ENCODE results near the gene GCC1.

The GCC1 gene, protein sequence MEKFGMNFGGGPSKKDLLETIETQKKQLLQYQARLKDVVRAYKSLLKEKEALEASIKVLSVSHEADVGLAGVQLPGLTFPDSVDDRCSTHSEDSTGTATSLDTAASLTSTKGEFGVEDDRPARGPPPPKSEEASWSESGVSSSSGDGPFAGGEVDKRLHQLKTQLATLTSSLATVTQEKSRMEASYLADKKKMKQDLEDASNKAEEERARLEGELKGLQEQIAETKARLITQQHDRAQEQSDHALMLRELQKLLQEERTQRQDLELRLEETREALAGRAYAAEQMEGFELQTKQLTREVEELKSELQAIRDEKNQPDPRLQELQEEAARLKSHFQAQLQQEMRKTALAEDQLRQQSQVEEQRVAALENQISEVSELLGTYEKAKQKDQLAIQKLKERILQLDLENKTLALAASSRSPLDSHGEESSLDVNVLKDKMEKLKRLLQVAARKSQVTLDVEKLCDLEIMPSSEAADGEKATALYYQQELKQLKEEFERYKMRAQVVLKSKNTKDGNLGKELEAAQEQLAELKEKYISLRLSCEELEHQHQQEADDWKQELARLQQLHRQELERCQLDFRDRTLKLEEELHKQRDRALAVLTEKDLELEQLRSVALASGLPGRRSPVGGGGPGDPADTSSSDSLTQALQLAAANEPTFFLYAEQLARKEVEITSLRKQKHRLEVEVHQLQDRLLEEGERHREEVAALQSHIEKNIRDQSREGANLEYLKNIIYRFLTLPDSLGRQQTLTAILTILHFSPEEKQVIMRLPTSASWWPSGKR

DNA sequence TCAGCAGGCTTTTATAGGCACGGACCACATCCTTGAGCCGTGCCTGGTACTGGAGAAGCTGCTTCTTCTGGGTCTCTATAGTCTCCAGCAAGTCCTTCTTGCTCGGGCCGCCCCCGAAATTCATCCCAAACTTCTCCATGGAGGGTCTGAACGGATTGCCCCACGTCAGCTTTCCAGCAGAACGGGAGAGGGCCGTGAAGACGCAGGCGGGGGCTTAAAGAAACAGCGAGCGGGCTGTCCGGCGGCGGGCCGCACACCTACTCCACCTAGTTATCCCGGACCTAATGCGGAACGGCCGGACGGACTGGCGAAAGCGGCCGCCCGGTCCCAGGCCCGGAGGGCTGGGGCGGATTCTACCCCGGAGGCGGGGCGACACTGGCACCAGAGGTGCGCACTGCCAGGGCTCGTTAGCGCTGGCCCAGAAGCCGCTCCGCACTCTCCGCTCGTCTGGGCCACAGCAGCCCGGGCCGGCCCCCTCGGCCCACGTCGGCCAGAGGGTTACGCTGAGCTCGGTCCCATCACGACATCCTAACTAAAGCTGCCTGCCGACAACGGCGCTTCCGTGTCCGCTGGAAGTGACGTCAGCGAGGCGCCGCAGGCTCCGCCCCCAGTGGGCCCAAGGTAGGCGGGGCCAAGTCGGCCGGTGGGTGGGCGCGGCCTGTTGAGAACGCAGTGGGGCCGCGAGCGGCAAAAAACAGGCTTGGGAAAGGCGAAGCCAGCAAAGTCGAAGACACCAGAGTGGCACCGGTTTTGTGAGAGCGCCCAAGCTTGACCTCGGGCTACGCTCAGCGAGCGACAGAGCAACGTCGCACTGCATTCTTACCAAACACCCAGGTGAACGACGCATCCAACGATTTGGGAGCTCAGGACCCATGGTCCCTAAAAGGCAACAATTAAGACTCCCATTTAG, at the start of gene GCC1:
TSS of gene GCC1 (minus strand) at position 553 of the 910 bp plus-strand sequence. CDS start at position 139, 414 bp downstream.
- peak; percentile 95 for DNase-seq (ENCODE audit: low spot score)

DNA sequence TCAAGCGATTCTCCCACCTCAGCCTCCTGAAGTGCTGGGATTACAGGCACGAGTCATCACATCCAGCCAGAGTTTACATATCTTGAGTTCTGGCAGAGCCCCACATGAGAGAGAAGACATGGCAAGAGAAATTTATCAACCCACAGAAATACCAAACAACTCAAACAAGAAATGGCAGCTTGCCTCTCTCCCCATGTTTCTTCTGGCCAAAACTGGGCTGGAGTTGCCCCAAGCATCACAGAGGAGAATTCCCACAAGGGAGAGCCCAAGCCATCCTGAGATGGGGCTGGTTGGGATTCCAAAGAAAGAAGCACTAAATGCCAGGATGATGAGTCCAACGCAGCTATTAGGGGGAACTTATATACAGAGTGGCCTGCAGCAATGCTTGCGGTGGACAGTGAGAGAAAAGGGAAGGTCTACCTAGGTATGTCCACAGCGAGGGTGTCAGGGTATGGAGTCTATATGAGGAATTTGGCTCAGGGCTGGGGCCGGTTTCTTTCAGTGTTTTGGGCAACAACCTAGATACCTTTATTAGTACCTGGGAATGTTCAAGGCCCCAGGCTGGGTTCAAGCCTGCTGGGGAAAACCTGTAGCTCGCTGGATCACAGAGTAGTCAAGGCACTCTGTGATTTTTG, 47.0 kb upstream of the GCC1 start:
- DNase-seq (ENCODE audit: low spot score) = peak; percentile 81

DNA sequence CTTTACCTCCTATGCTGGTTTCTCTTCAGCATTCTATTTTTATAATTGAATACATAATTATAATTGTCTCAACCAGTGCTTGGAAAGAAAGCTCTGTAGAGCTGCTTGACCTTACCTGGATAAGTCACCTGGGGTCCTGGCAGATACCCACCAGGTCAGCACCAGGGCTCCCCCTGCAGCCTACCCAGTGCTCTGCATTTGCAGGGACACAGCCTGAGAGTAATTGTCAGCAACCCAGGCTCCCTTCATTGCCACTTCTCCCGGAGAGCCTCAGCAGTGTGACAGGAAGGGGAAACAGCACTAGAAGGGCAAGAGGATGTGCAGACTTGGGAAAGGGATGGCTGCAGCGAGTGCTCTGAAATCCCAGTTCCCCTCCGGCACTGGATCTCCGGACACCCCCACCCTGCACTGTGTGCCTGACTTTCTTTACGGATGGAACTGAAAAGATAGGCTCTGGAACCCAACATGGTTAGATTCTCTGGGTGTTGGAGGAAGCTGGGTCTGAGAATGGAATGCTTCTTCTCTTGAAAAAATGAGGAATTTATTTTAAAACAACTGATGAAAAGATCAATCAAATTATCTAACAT, 44.0 kb upstream of the GCC1 start:
- no peak for DNase-seq (ENCODE audit: low spot score)

DNA sequence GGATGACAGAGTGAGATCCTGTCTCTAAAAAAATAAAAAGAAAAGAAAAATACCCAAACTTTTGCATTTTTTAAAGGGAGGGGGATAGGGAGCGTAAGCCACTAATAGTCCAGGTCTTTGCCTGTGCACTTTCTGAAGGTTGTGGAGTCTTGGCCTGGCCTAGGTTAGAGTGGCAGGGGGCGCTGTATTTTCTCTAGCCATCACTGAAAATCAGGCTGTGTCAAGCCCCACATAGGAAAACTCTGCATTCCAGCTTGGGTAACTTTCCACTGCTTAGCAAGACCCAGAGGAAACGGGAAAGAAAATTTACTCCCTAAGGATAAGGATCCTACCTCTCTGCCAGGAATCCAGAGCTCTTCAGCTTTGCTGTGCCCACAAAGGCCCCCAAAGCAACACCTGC, 43.0 kb upstream of the GCC1 start:
- no peak for DNase-seq (ENCODE audit: low spot score)

DNA sequence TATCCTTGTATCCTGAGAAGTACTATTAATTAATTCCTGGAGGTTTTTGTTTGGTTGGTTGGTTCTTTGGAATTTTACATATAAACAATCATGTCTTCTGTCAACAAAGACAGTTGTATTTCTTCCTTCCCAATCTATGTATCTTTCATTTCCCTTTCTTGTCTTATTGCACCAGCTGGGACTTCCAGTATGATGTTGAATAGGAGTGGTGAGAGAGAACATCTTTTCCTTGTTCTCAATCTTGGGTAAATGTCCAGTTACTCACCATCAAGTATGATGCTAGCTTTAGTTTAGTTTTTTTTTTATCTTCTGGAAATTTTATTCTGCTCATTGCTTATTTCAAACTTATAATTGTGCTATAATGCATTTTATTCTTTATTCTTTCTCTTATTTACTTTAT, 39.9 kb upstream of the GCC1 start:
- no peak for DNase-seq (ENCODE audit: low spot score)

DNA sequence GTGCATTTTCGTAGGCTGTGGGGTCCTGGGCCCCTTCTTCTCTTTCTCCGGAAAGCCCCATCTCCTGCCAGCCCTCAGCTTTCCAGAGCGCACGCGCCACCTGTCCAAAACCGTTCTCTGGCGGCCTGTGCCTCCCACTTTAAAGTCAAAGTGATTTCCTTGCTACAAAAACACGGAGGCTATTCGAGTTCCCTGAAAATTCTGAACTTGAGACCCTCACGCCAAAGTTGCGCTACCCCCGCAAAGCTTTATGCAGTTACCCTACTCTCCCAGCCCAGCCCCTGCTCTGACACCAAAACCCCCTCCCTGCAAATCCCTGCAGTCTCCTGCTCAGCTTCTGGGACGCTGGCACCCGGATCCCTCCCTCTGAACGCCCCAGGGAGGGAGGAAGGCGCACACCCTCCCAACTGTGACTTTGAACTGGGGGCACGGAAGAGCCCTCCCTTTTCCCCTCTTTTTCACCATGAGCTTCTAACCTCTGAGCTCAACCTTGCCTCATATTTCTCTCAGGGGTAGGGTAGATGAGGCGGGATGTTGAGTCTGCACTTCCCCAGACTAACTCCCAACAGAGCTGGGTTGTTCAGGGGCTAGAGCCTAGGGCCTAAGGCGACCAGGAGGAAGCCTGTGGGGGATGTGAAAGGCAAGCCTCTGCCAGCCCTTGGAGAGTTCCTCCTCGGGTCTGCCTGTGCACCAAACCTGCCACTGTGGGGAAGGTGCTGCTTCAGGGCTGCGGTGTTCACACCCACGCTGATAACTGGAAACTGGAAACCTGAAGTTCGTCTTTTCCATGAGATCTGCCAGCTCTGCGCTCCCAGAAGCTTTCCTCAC, 35.2 kb upstream of the GCC1 start:
- DNase-seq (ENCODE audit: low spot score) = no peak

DNA sequence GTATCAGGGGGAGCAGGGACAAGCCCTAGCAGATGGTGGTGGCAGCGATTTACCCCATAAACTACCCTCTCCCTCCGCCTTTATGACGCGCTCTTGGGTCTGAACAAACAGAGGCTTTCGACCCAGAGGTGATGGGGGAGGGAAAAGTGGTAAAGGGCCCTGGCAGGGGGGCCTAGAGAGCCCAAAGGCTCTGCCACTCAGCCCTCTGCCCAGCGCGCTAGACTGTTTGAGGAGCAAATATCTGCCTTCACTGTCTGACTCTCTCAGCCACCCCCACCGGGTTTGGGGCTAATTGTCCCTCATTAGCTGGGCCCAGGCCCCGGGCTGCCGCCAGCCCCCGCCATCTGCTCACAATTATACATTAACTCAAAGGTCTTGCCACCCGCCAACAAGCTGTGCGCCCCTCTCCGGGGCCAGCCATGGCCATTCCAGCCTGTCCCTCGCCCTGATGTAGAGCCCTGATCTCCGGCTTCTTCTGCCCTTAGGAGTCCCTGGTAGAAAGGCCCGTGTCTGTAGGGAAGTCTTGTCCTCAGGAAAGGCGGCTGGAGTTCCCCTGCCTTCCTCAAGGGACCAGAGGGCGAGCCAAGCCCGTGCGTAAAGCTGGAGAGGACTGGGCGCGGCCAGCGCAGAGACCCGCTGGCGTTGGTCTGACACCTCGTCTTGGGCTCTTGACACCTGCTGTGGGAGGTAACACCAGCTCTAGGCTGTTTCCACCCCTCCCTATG, 34.4 kb upstream of the GCC1 start:
- no peak for DNase-seq (ENCODE audit: low spot score)

DNA sequence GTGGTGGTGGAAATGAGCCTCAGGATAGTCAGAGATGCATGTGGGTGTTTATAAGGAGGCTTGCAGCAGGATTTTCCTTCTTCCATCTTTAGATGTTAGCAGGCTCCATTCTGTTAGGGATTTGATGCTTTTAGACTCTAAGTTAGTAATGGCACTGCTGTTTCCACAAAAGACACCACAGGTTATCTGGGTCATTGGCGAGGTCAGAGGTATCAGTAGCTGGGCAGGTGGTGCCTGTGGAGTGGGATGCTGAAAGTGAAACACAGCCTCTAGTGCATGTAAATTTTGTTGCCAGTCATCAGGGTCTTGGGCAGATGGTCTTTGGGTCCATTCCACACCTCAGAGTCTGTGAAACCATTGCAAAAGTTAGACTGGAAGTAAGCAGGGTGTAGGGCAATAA, 33.4 kb upstream of the GCC1 start:
- no peak for DNase-seq (ENCODE audit: low spot score)

DNA sequence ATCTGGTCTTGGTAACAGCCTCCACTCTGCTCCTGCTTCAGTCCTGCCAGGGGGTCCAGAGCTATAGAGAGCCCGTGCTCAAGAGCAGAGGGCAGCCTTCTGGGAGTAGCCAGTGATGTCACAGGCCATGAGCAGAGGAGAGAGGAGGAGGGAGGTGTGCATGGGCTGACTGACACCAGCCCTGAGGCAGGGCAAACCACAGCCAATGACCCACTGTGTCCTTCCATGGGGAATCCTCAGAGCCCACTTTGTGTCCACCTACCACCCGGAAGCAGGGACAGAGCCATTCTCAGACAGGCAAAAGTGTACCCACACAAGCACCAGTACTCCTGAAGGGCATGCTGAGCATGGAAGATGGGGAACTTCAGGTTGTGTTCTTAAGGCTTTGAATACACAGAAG, 32.6 kb upstream of the GCC1 start, which contains the start of gene PAX4:
TSS of gene PAX4 (minus strand) at position 101 of the 400 bp plus-strand sequence. CDS start 2,214 bp downstream, outside the sequence.
- DNase-seq (ENCODE audit: low spot score) = no peak

DNA sequence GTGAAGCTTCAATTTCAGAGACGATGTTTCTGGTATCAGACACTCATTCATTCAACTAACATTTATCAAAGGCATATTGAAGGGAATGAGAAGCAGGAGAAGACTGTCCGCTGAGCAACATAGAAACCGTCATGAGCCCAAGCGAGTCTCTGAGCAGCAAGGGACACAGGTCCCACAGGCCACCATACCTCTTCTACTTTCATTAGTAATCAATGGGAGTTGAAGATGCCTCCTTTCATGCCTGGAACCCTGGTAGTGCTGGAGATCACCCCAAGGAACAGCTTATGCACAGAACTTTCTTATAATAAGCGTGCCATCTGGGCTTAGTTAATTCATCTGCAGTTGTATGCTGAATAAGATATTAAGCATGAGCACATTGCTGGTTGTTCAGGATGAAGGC, 31.3 kb upstream of the GCC1 start:
- DNase-seq (ENCODE audit: low spot score) = no peak

DNA sequence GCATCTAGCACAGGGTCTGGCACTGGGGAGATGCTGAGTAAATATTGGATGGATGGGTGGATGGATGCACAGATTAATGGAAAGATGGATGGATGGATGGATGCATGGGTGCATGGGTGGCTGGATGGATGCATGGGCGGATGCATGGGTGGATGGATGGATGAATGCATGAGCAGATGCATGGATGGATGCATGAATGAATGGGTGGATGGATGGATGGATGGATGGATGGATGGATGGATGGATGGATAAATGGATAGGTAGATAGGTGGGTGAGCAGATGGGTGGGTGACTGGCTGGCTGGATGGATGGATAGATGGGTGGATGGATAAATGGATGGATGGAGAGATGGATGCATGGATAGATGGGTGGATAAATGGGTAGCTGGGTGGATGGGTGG, 26.9 kb upstream of the GCC1 start:
- no peak for DNase-seq (ENCODE audit: low spot score)

DNA sequence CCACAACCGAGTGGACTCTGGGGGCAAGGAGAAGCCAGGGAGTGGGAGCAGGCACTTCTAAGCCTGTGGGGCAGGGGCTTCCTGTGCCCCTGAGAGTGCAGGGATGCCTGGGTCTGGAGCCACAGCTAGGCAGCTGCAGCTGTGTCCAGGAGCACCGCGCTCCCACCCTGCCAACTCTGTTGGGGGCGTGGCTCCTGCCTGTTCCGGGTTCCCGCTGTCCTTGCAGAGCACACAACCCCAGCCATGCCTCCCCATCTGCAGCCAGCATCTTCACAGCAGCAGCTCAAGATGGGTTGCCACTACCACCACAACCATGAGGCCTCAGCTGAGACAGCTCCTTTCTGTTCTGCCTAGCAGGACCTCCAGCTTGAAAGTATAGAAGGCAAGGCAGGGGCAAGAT, 23.9 kb upstream of the GCC1 start:
- DNase-seq (ENCODE audit: low spot score) = no peak

DNA sequence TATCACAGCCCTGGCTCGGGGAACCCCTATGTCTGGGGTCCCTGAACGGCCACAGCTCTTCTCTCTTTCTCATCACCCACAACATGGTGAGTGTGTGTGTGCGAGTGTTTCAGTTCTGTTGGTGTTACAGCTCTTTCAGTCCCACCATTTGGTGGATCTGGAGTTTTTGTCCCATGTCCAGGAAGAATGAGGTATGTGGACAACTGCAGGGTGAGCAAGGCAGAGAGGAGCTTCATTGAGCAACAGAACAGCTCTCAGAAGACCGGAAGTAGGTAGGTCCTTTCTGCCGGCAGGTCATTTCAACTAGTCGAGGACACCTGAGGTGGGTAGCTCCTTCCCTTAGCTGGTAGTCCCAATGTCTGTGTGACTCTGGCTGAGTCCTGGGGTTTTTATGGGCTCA, 23.1 kb upstream of the GCC1 start:
- no peak for DNase-seq (ENCODE audit: low spot score)

DNA sequence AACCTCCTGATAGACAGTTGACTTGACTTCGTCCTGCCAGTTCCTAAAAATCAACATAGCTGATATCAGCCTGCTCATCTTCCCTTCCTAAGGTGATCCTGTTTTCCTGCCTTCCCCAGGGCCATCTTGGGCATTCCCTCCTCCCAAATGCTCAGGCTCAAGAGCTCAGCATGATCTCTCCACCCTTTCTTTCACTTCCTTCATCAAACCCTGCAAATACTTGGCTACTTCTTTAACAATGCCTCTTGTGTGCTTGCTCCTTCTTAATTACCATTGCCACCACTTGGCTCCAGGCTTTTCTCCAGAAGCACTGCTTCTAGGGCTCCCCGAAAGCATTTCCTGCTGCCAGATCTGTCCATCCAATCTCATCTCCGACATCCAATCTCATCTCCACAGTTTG, 15.5 kb upstream of the GCC1 start:
- no peak for DNase-seq (ENCODE audit: low spot score)

DNA sequence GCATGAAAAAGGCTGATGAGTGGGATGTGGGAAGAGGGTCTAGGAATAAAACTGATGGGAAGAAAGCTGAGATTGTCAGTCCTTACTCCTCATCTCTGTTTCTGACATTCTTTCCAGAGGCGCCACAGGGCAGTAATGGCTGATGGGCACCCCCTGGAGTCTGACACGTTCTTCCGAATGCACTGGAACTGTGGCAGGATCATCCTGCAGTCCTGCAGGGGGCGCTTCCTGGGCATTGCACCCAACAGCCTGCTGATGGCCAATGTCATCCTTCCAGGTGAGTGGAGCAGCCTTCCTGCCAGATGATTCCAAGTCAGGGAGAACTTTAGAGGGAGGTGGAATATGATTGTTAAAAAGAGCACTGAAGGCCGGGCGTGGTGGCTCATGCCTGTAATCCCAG, 12.9 kb upstream of the GCC1 start:
- DNase-seq (ENCODE audit: low spot score) = no peak

DNA sequence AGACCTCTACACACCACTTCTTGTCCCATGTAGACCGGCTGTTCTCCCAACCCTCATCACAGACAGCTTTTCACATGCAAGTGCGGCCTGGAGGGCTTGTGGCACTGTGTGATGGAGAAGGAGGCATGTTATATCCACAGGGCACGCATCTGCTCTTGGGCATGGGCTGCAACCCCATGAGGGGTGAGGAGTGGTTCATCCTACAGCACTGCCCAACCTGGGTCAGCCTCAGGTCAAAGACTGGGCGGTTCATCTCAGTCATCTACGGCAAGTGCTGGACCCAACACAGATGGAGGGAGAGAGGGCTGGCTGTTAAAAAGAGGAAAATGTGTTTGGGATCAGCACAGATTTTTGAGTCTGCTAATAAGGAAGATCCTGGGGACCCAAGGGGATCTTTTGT, 10.3 kb upstream of the GCC1 start:
- DNase-seq (ENCODE audit: low spot score) = no peak

DNA sequence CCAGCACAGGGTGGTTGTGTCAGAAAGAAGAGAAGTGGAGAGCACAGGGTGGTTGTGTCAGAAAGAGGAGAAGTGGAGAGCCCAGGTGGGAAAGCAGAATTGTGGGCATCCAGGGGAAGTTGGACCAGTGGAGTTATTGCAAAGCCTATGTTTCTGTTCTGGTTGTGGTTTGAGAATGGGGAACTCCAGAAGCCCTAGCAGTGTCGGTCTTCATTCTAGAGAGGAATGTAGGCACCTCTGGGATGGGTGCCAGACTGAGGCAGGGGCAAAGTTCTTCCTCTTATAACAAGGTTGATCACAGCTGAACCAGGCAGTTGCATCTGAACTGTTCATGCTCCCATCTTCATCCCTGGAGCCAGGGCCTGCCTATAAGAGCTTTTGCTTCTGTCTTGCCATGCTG, 9.1 kb upstream of the GCC1 start:
- DNase-seq (ENCODE audit: low spot score) = no peak

DNA sequence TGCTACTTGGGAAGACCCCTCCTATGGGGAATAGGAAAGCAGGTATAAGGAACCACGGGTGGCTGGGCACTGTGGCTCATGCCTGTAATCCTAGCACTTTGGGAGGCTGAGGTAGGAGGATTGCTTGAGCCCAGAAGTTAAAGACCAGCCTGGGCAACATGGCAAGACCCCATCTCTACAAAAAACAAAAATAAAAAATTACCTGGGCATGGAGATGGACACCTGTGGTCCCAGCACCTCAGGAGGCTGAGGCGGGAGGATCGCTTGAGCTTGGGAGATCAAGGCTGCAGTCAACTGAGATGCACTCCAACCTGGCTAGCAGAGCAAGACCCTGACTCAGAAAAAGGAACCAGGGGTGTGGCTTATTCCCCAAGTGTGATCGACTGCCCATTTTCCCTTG, 7.2 kb upstream of the GCC1 start:
- DNase-seq (ENCODE audit: low spot score) = no peak

DNA sequence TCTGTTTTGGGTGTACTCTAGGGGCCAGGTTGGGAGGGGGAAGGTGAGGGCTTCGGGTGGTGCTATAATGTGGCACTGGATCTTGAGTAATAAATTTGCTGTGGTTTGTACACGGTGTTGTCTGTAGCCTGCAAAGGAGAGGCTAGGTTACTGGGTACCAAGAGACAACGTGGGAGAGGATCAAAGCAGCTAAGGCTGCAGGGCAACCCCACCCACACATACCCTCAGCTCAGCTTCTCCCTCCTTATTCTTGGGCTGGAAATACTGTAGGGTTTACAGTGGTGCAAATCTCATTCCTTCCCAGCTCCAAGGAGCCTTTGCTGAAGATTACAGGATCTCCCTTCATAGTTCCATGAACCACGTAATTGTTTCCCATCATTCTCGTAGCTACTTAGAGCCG, 6.2 kb upstream of the GCC1 start:
- DNase-seq (ENCODE audit: low spot score) = no peak

DNA sequence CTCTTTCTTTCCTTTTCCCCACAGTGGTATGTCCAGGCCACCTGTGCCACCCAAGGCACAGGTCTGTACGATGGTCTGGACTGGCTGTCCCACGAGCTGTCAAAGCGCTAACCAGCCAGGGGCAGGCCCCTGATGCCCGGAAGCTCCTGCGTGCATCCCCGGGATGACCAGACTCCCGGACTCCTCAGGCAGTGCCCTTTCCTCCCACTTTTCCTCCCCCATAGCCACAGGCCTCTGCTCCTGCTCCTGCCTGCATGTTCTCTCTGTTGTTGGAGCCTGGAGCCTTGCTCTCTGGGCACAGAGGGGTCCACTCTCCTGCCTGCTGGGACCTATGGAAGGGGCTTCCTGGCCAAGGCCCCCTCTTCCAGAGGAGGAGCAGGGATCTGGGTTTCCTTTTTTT, 5.8 kb upstream of the GCC1 start:
- no peak for DNase-seq (ENCODE audit: low spot score)
